HCT116 (cell line): ENCODE results near the gene CDON. TPM values are rescaled to one million over a fixed set of nuclear protein-coding genes. Genes with fewer than 3 reads are reported as not detected.

Experiments used
- ATAC-seq: fragments of 200-7000 bp; cut with Tn5 transposase; 2 replicates; pipeline ENCODE4 v1.9.1; 2020; ENCODE audit warnings: mild to moderate bottlenecking, moderate library complexity
- BruUV-seq: library from RNA; stranded (reverse); fragments of 400-500 nt; replicated peaks from 2 replicates; lab custom pipeline; 2021; lab: Mats Ljungman, UMichigan
- CTCF ChIA-PET: fragments of 300-600 bp; sonication (Branson Sonifier 250); formaldehyde crosslinking; loops from one replicate; lab custom pipeline; 2021; ENCODE audit warnings: antibody characterized with exemption; lab: Charles Lee
- POLR2A ChIA-PET: fragments of 300-600, 350-600 bp; sonication (Branson Sonifier 250); formaldehyde crosslinking; loops from one replicate; lab custom pipeline; 2021; ENCODE audit warnings: antibody characterized with exemption; lab: Charles Lee
- RAD21 ChIA-PET, 2 experiments: fragments of 300-600 bp; sonication (Branson Sonifier 250); formaldehyde crosslinking; loops; one replicate each; lab custom pipeline; 2023; ENCODE audit warnings: low total read pairs in 2 of 2; ENCODE audit not compliant: uncharacterized antibody in 2 of 2, unreplicated experiment in 2 of 2, low non-redundant PET in 1 of 2; lab: Charles Lee
- DNase-seq: peaks from one replicate; pipeline ENCODE4 v3.0.0-alpha.2; 2010; ENCODE audit warnings: low read depth, low spot score
- H2AFZ ChIP-seq: fragments of 200-600 bp; shearing (Covaris generic), sonication (generic); 2 replicates; pipeline ENCODE4 v1.6.1; 2017; ENCODE audit warnings: low read depth, mixed run types, mixed read lengths, antibody characterized with exemption, low read length; ENCODE audit not compliant: poor library complexity, severe bottlenecking
- H3K27ac ChIP-seq: 2 replicates; pipeline ENCODE4 v1.5.1; 2012; ENCODE audit warnings: low read depth, low read length
- H3K27me3 ChIP-seq: fragments of 200-600 bp; sonication (generic); 2 replicates; pipeline ENCODE4 v1.6.1; 2016; ENCODE audit warnings: mixed run types, low read length, mixed read lengths; ENCODE audit not compliant: insufficient read depth
- H3K36me3 ChIP-seq, 2 experiments: fragments of 200-500 bp in 1 of 2; fragments of 200-600 bp in 1 of 2; sonication (Bioruptor generic) in 1 of 2; sonication (generic) in 1 of 2; 2 replicates each; pipeline versions ENCODE4 v1.5.1 to v1.6.1; 2014 to 2016; ENCODE audit warnings: low read length in 2 of 2, inconsistent platforms in 1 of 2, mixed read lengths in 1 of 2, mixed run types in 1 of 2; ENCODE audit not compliant: insufficient read depth in 2 of 2, control insufficient read depth in 1 of 2
- H3K4me1 ChIP-seq, 2 experiments: fragments of 200-600 bp in 1 of 2; sonication (generic) in 1 of 2; 2 replicates each; pipeline versions ENCODE4 v1.5.1 to v1.6.1; 2012 to 2017; ENCODE audit warnings: low read length in 2 of 2, inconsistent platforms in 1 of 2, mild to moderate bottlenecking in 1 of 2, mixed read lengths in 1 of 2, mixed run types in 1 of 2, moderate library complexity in 1 of 2; ENCODE audit not compliant: insufficient read depth in 2 of 2, control insufficient read depth in 1 of 2
- H3K4me2 ChIP-seq: fragments of 200-600 bp; sonication (generic); 2 replicates; pipeline ENCODE4 v1.6.1; 2017; ENCODE audit warnings: mixed run types, low read length, mixed read lengths
- H3K4me3 ChIP-seq, 2 experiments: fragments of 200-600 bp in 1 of 2; sonication (generic) in 1 of 2; replicated peaks in 1 of 2; 2 replicates each; pipeline ENCODE4 v1.5.1; 2011 to 2016; ENCODE audit warnings: low read length in 2 of 2, control low read depth in 1 of 2, low read depth in 1 of 2, mild to moderate bottlenecking in 1 of 2, mixed read lengths in 1 of 2, mixed run types in 1 of 2
- H3K79me2 ChIP-seq: fragments of 200-600 bp; sonication (generic); 2 replicates; pipeline ENCODE4 v1.6.1; 2017; ENCODE audit warnings: mild to moderate bottlenecking, mixed run types, low read length, moderate library complexity, mixed read lengths; ENCODE audit not compliant: insufficient read depth
- H3K9ac ChIP-seq: fragments of 200-600 bp; sonication (generic); 2 replicates; pipeline ENCODE4 v1.6.1; 2016; ENCODE audit warnings: low read length, mixed read lengths
- H3K9me2 ChIP-seq: fragments of 200-600 bp; sonication (generic), shearing (Covaris generic); 2 replicates; pipeline ENCODE4 v1.6.1; 2017; ENCODE audit warnings: mixed run types, mild to moderate bottlenecking, moderate library complexity; ENCODE audit not compliant: insufficient read depth
- H3K9me3 ChIP-seq, 2 experiments: fragments of 200-500 bp in 1 of 2; fragments of 200-600 bp in 1 of 2; sonication (Bioruptor generic) in 1 of 2; sonication (generic) in 1 of 2; 2 replicates each; pipeline ENCODE4 v1.6.1; 2014 to 2017; ENCODE audit warnings: low read length in 2 of 2, mixed read lengths in 2 of 2, inconsistent platforms in 1 of 2, low read depth in 1 of 2, mild to moderate bottlenecking in 1 of 2, mixed run types in 1 of 2, moderate library complexity in 1 of 2; ENCODE audit not compliant: control insufficient read depth in 1 of 2, insufficient read depth in 1 of 2
- H4K20me1 ChIP-seq: fragments of 200-600 bp; sonication (generic), shearing (Covaris generic); 2 replicates; pipeline ENCODE4 v1.6.1; 2017; ENCODE audit warnings: mixed run types, mild to moderate bottlenecking, moderate library complexity; ENCODE audit not compliant: insufficient read depth
- EGR1 ChIP-seq: IDR thresholded peaks from 2 replicates; pipeline ENCODE4 v1.6.1; 2012; ENCODE audit warnings: low read depth
- ELF1 ChIP-seq: IDR thresholded peaks from 2 replicates; pipeline ENCODE4 v1.6.1; 2012; ENCODE audit warnings: low read depth, borderline replicate concordance
- JUND ChIP-seq: IDR thresholded peaks from 2 replicates; pipeline ENCODE4 v1.6.1; 2012
- MAX ChIP-seq: IDR thresholded peaks from 2 replicates; pipeline ENCODE4 v1.6.1; 2012
- RAD21 ChIP-seq: IDR thresholded peaks from 2 replicates; pipeline ENCODE4 v1.6.1; 2012; ENCODE audit warnings: low read depth, mild to moderate bottlenecking
- SIN3A ChIP-seq: IDR thresholded peaks from 2 replicates; pipeline ENCODE4 v1.6.1; 2012; ENCODE audit warnings: low read depth
- SP1 ChIP-seq: IDR thresholded peaks from 2 replicates; pipeline ENCODE4 v1.6.1; 2012; ENCODE audit warnings: low read depth
- SRF ChIP-seq: IDR thresholded peaks from 2 replicates; pipeline ENCODE4 v1.6.1; 2012; ENCODE audit warnings: low read depth
- ZFX ChIP-seq: fragments of 450-650 bp; IDR thresholded peaks from 2 replicates; pipeline ENCODE4 v1.6.1; 2017
- intact Hi-C: fragments of 100-400 bp; cut with micrococcal nuclease; formaldehyde crosslinking; loops from 2 replicates; pipeline ENCODE4 v1.10.0; 2022
- total RNA-seq: library from RNA; stranded (reverse); gene quantifications from one replicate; pipeline ENCODE4 v1.2.1, GENCODE V29; 2021; ENCODE audit not compliant: unreplicated experiment
- TF ChIP-seq, protein P1 (sequence below): IDR thresholded peaks from 2 replicates; pipeline ENCODE4 v1.6.1; 2011; ENCODE audit warnings: mild to moderate bottlenecking, low read length, moderate library complexity; ENCODE audit not compliant: insufficient replicate concordance; ENCODE audit errors: extremely low read depth
- TF ChIP-seq, protein P2 (sequence below), 3 experiments: fragments of 200-600 bp in 1 of 3; sonication (generic) in 1 of 3; IDR thresholded peaks in 2 of 3; conservative IDR thresholded peaks in 1 of 3; 2 replicates each; pipeline ENCODE4 v1.5.1; 2012 to 2017; ENCODE audit warnings: low read depth in 2 of 3, low read length in 2 of 3, antibody characterized with exemption in 1 of 3, borderline replicate concordance in 1 of 3, control low read depth in 1 of 3, mild to moderate bottlenecking in 1 of 3, mixed read lengths in 1 of 3, mixed run types in 1 of 3, moderate library complexity in 1 of 3; ENCODE audit not compliant: insufficient read depth in 1 of 3

CDON gene
- total RNA-seq, 1 experiment from 2014 or later = 16.9 TPM

GRCh38 chr11:125980436-125980835 is 82.2 kb downstream of the CDON start:
- CTCF ChIA-PET = no interaction called here
- Histone ChIP-seq H3K9me2 (no peaks in the 10 kb centered on the region), H3K79me2 (no peaks in the 10 kb centered on the region), H3K4me1 (0 out of 4 replicates have a peak, but pooled peaks cover 3 to 6% of the 10 kb centered on the region in 2 experiments), H3K27me3 (no peaks in the 10 kb centered on the region), H3K9ac (no peak overlapping the region), H3K9me3 (no peaks in the 10 kb centered on the region), H3K27ac (no peak overlapping the region), H3K4me3 (no peak overlapping the region), H3K36me3 (peaks cover 0 to 3% of the 10 kb centered on the region in 2 experiments; a peak in 1 of 4 replicates), H3K4me2 (no peak overlapping the region), H4K20me1 (no peaks in the 10 kb centered on the region), H2AFZ (no peak overlapping the region)
- DNase-seq = no peak
- intact Hi-C loops = no loop called here
- no TSS peak for BruUV-seq
- no peak for ATAC-seq
- TF ChIP-seq SIN3A (no peak), RAD21 (no peak), SP1 (no peak), SRF (no peak), JUND (no peak), EGR1 (no peak), ZFX (no peak), MAX (no peak), ELF1 (no peak)
- TF ChIP-seq, protein P1, sequence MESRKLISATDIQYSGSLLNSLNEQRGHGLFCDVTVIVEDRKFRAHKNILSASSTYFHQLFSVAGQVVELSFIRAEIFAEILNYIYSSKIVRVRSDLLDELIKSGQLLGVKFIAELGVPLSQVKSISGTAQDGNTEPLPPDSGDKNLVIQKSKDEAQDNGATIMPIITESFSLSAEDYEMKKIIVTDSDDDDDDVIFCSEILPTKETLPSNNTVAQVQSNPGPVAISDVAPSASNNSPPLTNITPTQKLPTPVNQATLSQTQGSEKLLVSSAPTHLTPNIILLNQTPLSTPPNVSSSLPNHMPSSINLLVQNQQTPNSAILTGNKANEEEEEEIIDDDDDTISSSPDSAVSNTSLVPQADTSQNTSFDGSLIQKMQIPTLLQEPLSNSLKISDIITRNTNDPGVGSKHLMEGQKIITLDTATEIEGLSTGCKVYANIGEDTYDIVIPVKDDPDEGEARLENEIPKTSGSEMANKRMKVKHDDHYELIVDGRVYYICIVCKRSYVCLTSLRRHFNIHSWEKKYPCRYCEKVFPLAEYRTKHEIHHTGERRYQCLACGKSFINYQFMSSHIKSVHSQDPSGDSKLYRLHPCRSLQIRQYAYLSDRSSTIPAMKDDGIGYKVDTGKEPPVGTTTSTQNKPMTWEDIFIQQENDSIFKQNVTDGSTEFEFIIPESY = no peak
- TF ChIP-seq, protein P2, sequence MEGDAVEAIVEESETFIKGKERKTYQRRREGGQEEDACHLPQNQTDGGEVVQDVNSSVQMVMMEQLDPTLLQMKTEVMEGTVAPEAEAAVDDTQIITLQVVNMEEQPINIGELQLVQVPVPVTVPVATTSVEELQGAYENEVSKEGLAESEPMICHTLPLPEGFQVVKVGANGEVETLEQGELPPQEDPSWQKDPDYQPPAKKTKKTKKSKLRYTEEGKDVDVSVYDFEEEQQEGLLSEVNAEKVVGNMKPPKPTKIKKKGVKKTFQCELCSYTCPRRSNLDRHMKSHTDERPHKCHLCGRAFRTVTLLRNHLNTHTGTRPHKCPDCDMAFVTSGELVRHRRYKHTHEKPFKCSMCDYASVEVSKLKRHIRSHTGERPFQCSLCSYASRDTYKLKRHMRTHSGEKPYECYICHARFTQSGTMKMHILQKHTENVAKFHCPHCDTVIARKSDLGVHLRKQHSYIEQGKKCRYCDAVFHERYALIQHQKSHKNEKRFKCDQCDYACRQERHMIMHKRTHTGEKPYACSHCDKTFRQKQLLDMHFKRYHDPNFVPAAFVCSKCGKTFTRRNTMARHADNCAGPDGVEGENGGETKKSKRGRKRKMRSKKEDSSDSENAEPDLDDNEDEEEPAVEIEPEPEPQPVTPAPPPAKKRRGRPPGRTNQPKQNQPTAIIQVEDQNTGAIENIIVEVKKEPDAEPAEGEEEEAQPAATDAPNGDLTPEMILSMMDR (IDR thresholded peaks at IDR 0.05 in 2 of 3, conservative IDR thresholded peaks at IDR 0.05 in 1 of 3; ENCODE audit: borderline replicate concordance in 1 of 3, insufficient read depth in 1 of 3, low read depth in 2 of 3, low read length in 2 of 3) = no peak
- RAD21 ChIA-PET = no interaction called here
- POLR2A ChIA-PET = no interaction called here
